EH (cell line): ENCODE data around the gene POMT1.

ENCODE experiments used
- DNase-seq: peaks from one replicate; pipeline ENCODE4 v3.0.0-alpha.2; 2015; ENCODE audit warnings: low read depth

Gene POMT1

DNA sequence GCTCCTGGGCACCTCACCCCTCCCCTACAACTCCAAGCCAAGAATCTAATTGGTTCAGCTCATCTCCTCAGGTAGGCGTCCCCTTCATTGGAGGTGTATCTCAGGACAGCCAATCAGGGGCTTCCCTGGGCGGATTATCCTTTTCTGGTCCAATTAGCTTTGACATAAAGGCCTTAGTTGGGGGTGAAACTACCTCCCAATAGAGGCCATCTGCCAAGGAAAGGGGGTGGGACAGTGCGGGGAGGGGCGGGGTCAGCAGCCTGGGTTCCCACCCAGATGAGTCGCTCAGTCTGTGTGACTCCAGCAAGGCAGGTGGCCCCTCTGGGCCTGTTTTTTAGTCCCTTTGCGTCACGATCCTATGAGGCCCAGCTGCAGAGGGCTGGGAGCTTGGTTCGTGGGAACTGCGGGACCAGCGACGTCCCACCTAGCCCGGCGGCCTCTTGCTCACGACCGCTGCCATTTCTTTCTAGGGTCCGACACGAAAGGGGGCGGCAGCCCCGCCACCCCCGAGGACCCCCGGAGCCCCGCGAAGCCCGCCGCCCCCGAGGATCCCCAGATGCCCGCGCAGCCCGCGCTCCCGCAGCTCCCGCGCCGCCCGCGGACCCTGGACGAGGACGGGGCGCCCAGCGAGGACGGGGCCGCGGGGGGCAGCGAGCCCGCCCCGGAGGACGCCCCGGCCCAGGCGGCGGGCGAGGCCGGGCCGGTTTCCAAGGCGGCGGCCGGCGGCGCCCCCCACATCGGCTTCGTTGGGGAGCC lies 51.5 kb downstream of the POMT1 start:
- no peak for DNase-seq

GRCh38 chr9:131554843-131555351 lies 52.2 kb downstream of the POMT1 start:
- no peak for DNase-seq

DNA sequence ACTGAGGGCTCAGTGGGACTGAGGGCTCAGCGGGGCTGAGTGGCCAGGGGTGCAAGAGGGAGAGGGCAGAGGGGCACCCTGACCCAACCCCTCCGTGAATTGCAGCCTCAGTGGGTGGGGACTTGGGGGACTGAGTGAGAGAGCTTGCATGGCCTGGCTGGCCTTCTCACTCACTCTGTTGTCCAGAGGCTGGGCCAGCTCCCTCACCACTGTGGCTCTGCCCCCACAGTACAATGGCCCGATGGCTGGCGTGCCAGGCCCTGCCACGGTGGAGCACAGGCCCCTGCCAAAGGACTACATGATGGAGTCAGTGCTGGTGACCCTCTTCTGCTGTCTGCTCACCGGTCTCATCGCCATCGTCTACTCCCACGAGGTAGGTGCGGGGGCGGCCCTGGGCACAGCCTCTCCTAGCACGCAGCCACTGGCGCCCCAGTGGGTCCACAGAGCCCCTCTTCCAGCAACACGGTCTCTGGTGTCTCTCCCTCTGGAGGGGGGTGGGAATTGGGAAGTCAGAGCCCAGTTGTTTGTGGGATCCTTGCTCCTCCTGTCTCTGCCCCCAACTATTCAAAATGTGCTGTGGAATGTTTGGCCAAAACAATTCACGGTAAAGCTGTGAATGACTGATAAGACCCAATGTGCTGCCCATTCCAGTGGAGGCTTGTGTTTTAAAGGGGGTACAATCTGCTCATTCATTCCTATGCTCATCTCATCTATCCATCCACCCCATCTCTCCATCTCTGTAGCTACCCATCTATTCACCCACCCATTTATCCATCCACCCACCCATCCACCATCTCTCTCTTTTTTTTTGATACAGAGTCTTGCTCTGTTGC lies 53.3 kb downstream of the POMT1 start:
- DNase-seq, result no peak

- no peak for DNase-seq
These were observed 55.3 kb downstream of the POMT1 start for GRCh38 chr9:131557855-131558548.

GRCh38 chr9:131559421-131560000 lies 56.8 kb downstream of the POMT1 start:
- DNase-seq, result no peak

DNA sequence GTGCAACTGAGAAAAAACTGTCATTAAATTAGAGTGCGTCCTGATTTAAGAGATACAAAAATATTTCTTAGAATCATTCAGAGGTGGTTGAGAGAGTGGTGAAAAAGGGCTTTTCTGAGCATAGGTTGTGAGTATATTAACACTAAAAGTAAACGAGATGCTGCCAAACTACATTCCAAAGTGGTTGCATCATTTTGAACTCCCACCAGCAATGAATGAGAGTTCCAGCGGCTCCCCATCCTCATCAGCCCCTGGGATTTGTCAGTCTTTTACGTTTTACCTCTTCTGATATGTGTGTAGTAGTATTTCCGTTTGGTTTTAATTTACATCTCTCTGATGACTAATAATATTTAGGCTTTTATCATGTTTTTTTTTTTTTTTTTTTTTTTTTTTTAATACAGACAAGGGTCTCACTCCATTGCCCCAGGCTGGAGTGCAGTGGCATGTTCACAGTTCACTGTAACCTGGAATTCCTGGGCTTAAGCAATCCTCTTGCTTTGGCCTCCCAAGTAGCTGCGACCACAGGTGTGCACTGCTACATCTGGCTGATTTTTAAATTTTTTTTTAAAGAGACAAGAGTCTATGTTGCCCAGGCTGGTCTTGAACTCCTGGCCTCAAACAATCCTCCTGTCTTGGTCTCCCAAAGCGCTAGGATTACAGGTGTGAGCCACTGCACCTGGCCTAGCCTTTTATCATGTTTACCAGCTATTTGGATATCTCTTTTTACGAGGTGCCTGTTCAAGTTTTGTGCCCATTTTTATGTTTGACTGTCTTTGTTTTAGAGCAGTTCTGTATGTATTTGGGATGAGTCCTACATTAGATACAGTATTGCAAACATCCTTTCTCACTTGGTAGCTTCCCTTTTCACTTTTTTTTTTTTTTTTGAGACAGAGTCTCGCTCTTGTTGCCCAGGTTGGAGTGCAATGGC lies 59.6 kb downstream of the POMT1 start:
- DNase-seq, result peak; percentile 36

- DNase-seq, result no peak
These were observed 62.7 kb downstream of the POMT1 start for GRCh38 chr9:131565369-131565768.

DNA sequence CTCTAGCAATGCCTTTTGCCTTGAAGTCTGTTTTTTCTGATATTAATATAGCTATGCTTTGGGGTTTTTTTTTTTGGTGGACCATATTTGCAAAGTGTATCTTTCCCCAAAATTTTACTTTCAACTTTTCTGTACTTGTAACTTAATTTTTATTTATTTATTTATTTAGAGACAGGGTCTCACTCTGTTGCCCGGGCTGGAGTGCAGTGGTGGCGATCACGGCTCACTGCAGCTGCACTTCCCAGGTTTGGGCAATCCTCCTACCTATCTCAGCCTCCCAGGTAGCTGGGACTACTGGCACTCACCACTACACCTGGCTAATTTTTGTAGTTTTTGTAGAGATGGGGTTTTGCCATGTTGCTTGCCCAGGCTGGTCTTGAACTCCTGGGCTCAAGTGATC lies 63.4 kb downstream of the POMT1 start:
- DNase-seq, result no peak

GRCh38 chr9:131567910-131568309 lies 65.2 kb downstream of the POMT1 start:
- no peak for DNase-seq
